ENCODE results near the gene CDR2L. TPM values are rescaled to one million over a fixed set of nuclear protein-coding genes. Genes with fewer than 3 reads are reported as not detected.
"Not testable (repeated sequence)": the region's sequence is repeated elsewhere in the genome, so short reads cannot be mapped to it uniquely, and the experiment has no call there.

The CDR2L gene
- total RNA-seq, 2 experiments from 2014 or later: 0.11 to 0.14 TPM

- peak; percentile 87 for DNase-seq
- Mint-ChIP-seq H3K36me3 (peaks cover 2% of the 10 kb centered on the region), H3K4me1 (peaks cover 40% of the 10 kb centered on the region), H3K4me3 (peak overlapping the region; percentile 88), H3K9me3 (peaks cover 4% of the 10 kb centered on the region), H3K27me3 (peaks cover 2% of the 10 kb centered on the region), H3K27ac (peak overlapping the region; percentile 95)
- POLR2A ChIA-PET: interaction anchor here (1.1 to 2.3 kb wide), 5 partner anchors 8 to 121 kb away, joined by 3 to 25 read pairs (median 7); partner anchors contain the start of genes ATP5PD, JPT1, KCTD2 and MRPL58
- ATAC-seq (ENCODE audit: low read depth): peak; percentile 20
Observed at GRCh38 chr17:75033346-75034235, 46.2 kb downstream of the CDR2L start.

- peaks cover 4% of the 10 kb centered on the region for H3K9me3 Mint-ChIP-seq
Observed at GRCh38 chr17:75034236-75034908, 46.9 kb downstream of the CDR2L start.

GRCh38 chr17:75036643-75037268 lies 49.3 kb downstream of the CDR2L start:
- Mint-ChIP-seq H3K9me3 (no peaks in the 10 kb centered on the region), H3K27ac (peak overlapping the region; percentile 95), H3K4me3 (peak overlapping the region; percentile 88), H3K27me3 (no peaks in the 10 kb centered on the region), H3K4me1 (peaks cover 37% of the 10 kb centered on the region), H3K36me3 (peaks cover 12% of the 10 kb centered on the region)
- peak; percentile 73 for ATAC-seq (ENCODE audit: low read depth)
- DNase-seq: peak; percentile 71
- POLR2A ChIA-PET: interaction anchor here (0.7 to 1.2 kb wide), 7 partner anchors 10 to 159 kb away, joined by 3 to 10 read pairs (median 3); partner anchors contain the start of genes ATP5PD, CDR2L, KCTD2 and MRPL58

More at GRCh38 chr17:75034236-75034908, 46.9 kb downstream of the CDR2L start:
- ATAC-seq (ENCODE audit: low read depth) (peak; percentile 53), DNase-seq (peak; percentile 87)
- Mint-ChIP-seq H3K36me3 (peaks cover 5% of the 10 kb centered on the region), H3K4me3 (peak overlapping the region; percentile 88), H3K4me1 (peaks cover 40% of the 10 kb centered on the region), H3K27ac (peak overlapping the region; percentile 95), H3K27me3 (no peaks in the 10 kb centered on the region)
- POLR2A ChIA-PET: interaction anchor here (0.6 to 2.3 kb wide), 9 partner anchors 9 to 373 kb away, joined by 3 to 25 read pairs (median 4); partner anchors contain the start of genes ATP5PD, JPT1, KCTD2 and MRPL58

- H3K27ac Mint-ChIP-seq: no peak overlapping the region
- H3K27me3 Mint-ChIP-seq: no peaks in the 10 kb centered on the region
- H3K36me3 Mint-ChIP-seq: peaks cover 12% of the 10 kb centered on the region
- DNase-seq (no peak), ATAC-seq (ENCODE audit: low read depth) (no peak)
- H3K9me3 Mint-ChIP-seq: no peaks in the 10 kb centered on the region
- POLR2A ChIA-PET: no interaction called here
- H3K4me1 Mint-ChIP-seq: peaks cover 18% of the 10 kb centered on the region
- H3K4me3 Mint-ChIP-seq: no peak overlapping the region
Observed at GRCh38 chr17:75039238-75039637, 51.8 kb downstream of the CDR2L start.

GRCh38 chr17:75041656-75042280 lies 54.3 kb downstream of the CDR2L start:
- peaks cover 17% of the 10 kb centered on the region for H3K4me1 Mint-ChIP-seq
- H3K4me3 Mint-ChIP-seq: no peak overlapping the region
- no peaks in the 10 kb centered on the region for H3K27me3 Mint-ChIP-seq
- H3K9me3 Mint-ChIP-seq: no peaks in the 10 kb centered on the region
- ATAC-seq (ENCODE audit: low read depth) (no peak), DNase-seq (no peak)
- no peak overlapping the region for H3K27ac Mint-ChIP-seq
- POLR2A ChIA-PET: interaction anchor here (0.6 to 0.7 kb wide), 2 partner anchors 48 to 118 kb away, joined by 3 read pairs; partner anchors contain the start of gene OTOP2
- H3K36me3 Mint-ChIP-seq: peaks cover 10% of the 10 kb centered on the region

GRCh38 chr17:75043789-75044188 lies 56.4 kb downstream of the CDR2L start:
- not testable (repeated sequence) for DNase-seq; H3K9me3 Mint-ChIP-seq; H3K27ac Mint-ChIP-seq; ATAC-seq (ENCODE audit: low read depth); H3K4me3 Mint-ChIP-seq; H3K27me3 Mint-ChIP-seq; H3K36me3 Mint-ChIP-seq
- POLR2A ChIA-PET: interaction anchor here (0.6 to 0.7 kb wide), 2 partner anchors 83 to 995 kb away, joined by 3 to 4 read pairs; no protein-coding TSS in a partner anchor
- peaks cover 23% of the 10 kb centered on the region for H3K4me1 Mint-ChIP-seq

GRCh38 chr17:75044716-75045115 lies 57.3 kb downstream of the CDR2L start:
- Mint-ChIP-seq H3K36me3 (peaks cover 9% of the 10 kb centered on the region), H3K4me3 (peak overlapping the region; percentile 39), H3K27ac (no peak overlapping the region), H3K9me3 (no peaks in the 10 kb centered on the region), H3K4me1 (peaks cover 26% of the 10 kb centered on the region), H3K27me3 (no peaks in the 10 kb centered on the region)
- DNase-seq (no peak), ATAC-seq (ENCODE audit: low read depth) (no peak)
- POLR2A ChIA-PET: no interaction called here

GRCh38 chr17:75045946-75046406 lies 58.5 kb downstream of the CDR2L start:
- peaks cover 23% of the 10 kb centered on the region for H3K4me1 Mint-ChIP-seq
- H3K36me3 Mint-ChIP-seq; H3K9me3 Mint-ChIP-seq; H3K27me3 Mint-ChIP-seq; ATAC-seq (ENCODE audit: low read depth); DNase-seq: not testable (repeated sequence)
- peak overlapping the region; percentile 14 for H3K27ac Mint-ChIP-seq
- H3K4me3 Mint-ChIP-seq: peak overlapping the region; percentile 98
- POLR2A ChIA-PET: interaction anchor here (0.8 to 2.9 kb wide), 8 partner anchors 8 to 109 kb away, joined by 3 to 14 read pairs (median 5); partner anchors contain the start of genes JPT1, MRPL58 and SLC16A5

- POLR2A ChIA-PET: interaction anchor here (0.8 to 2.9 kb wide), 10 partner anchors 9 to 108 kb away, joined by 3 to 14 read pairs (median 5); partner anchors contain the start of genes JPT1, MRPL58 and SLC16A5
- Mint-ChIP-seq H3K4me3 (peak within 1 kb of the TSS; percentile 98), H3K9me3 (no peaks in the 10 kb centered on the region)
Observed at GRCh38 chr17:75046407-75047289, 59.2 kb downstream of the CDR2L start, which contains the start of the genes ATP5PD and KCTD2. Gene ATP5PD, minus strand, starts transcription at chr17:75046969. Its CDS starts 4,319 bp downstream, at chr17:75042650. Gene KCTD2, plus strand, starts transcription at chr17:75047225. Its CDS starts 26 bp downstream, at chr17:75047251.

GRCh38 chr17:75047398-75048098 lies 60.1 kb downstream of the CDR2L start:
- DNase-seq (no peak), ATAC-seq (ENCODE audit: low read depth) (peak; percentile 5)
- peak overlapping the region; percentile 91 for H3K27ac Mint-ChIP-seq
- peak overlapping the region; percentile 96 for H3K4me3 Mint-ChIP-seq
- H3K9me3 Mint-ChIP-seq: no peaks in the 10 kb centered on the region
- POLR2A ChIA-PET: interaction anchor here (1.0 to 2.9 kb wide), 7 partner anchors 12 to 107 kb away, joined by 3 to 14 read pairs (median 5); partner anchors contain the start of genes JPT1 and MRPL58
- H3K4me1 Mint-ChIP-seq: peaks cover 27% of the 10 kb centered on the region
- peaks cover 9% of the 10 kb centered on the region for H3K36me3 Mint-ChIP-seq
- H3K27me3 Mint-ChIP-seq: no peaks in the 10 kb centered on the region

More at GRCh38 chr17:75046407-75047289, 59.2 kb downstream of the CDR2L start, which contains the start of the genes ATP5PD and KCTD2:
- no peaks in the 10 kb centered on the region for H3K27me3 Mint-ChIP-seq
- H3K36me3 Mint-ChIP-seq: peaks cover 5% of the 10 kb centered on the region
- peak within 1 kb of the TSS; percentile 93 for H3K27ac Mint-ChIP-seq
- H3K4me1 Mint-ChIP-seq: peaks cover 23% of the 10 kb centered on the region
- peak; percentile 93 for DNase-seq
- ATAC-seq (ENCODE audit: low read depth): peak; percentile 92
